Liver (tissue), 3 donors: ENCODE measurements around the gene INO80.
"Not testable (repeated sequence)": the region's sequence is repeated elsewhere in the genome, so short reads cannot be mapped to it uniquely, and the experiment has no call there.

Experiments used
- CTCF ChIP-seq: fragments of 150-350 bp; IDR thresholded peaks from 2 replicates; pipeline ENCODE4 v1.5.1; 2017; ENCODE audit warnings: improper control_type of control experiment, low read depth, low read length; ENCODE audit not compliant: missing input control
- EGR1 ChIP-seq, 2 donors: IDR thresholded peaks; 2 replicates each; pipeline ENCODE4 v1.6.1; 2016 to 2018; ENCODE audit warnings: antibody characterized with exemption in 2 of 2, low read depth in 2 of 2
- FOXA1 ChIP-seq: IDR thresholded peaks from 2 replicates; pipeline ENCODE4 v1.6.1; 2016; ENCODE audit warnings: antibody characterized with exemption
- GABPA ChIP-seq, 2 donors: IDR thresholded peaks in 1 of 2; conservative IDR thresholded peaks in 1 of 2; 2 replicates each; pipeline ENCODE4 v1.6.1; 2016; ENCODE audit warnings: antibody characterized with exemption in 2 of 2, mild to moderate bottlenecking in 1 of 2, moderate library complexity in 1 of 2
- NR2F2 ChIP-seq: IDR thresholded peaks from 2 replicates; pipeline ENCODE4 v1.6.1; 2016; ENCODE audit warnings: antibody characterized with exemption
- RXRA ChIP-seq, 2 donors: IDR thresholded peaks; 2 replicates each; pipeline ENCODE4 v1.6.1; 2017 to 2018; ENCODE audit warnings: antibody characterized with exemption in 2 of 2, mild to moderate bottlenecking in 1 of 2
- TAF1 ChIP-seq: conservative IDR thresholded peaks from 2 replicates; pipeline ENCODE4 v1.6.1; 2016; ENCODE audit warnings: antibody characterized with exemption, mild to moderate bottlenecking
- YY1 ChIP-seq: IDR thresholded peaks from 2 replicates; pipeline ENCODE4 v1.6.1; 2016; ENCODE audit warnings: antibody characterized with exemption, mild to moderate bottlenecking
- TF ChIP-seq, protein P1 (sequence below): IDR thresholded peaks from 2 replicates; pipeline ENCODE4 v1.6.1; 2016; ENCODE audit warnings: antibody characterized with exemption
- TF ChIP-seq, protein P2 (sequence below): IDR thresholded peaks from 2 replicates; pipeline ENCODE4 v1.6.1; 2016; ENCODE audit warnings: antibody characterized with exemption
- TF ChIP-seq, protein P3 (sequence below): IDR thresholded peaks from 2 replicates; pipeline ENCODE4 v1.6.1; 2016; ENCODE audit warnings: antibody characterized with exemption
- donor health status: healthy.
- donor health status: healthy.

GRCh38 chr15:40962317-40962716 lies 153.8 kb downstream of the INO80 start:
- not testable (repeated sequence) for TF ChIP-seq CTCF; TAF1; YY1; RXRA (IDR thresholded peaks at IDR 0.05); EGR1 (IDR thresholded peaks at IDR 0.05; ENCODE audit: low read depth in 2 of 2); GABPA (IDR thresholded peaks at IDR 0.05 in 1 of 2, conservative IDR thresholded peaks at IDR 0.05 in 1 of 2); NR2F2; FOXA1
- TF ChIP-seq, protein P1, sequence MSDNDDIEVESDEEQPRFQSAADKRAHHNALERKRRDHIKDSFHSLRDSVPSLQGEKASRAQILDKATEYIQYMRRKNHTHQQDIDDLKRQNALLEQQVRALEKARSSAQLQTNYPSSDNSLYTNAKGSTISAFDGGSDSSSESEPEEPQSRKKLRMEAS, result not testable (repeated sequence)
- TF ChIP-seq, protein P2, sequence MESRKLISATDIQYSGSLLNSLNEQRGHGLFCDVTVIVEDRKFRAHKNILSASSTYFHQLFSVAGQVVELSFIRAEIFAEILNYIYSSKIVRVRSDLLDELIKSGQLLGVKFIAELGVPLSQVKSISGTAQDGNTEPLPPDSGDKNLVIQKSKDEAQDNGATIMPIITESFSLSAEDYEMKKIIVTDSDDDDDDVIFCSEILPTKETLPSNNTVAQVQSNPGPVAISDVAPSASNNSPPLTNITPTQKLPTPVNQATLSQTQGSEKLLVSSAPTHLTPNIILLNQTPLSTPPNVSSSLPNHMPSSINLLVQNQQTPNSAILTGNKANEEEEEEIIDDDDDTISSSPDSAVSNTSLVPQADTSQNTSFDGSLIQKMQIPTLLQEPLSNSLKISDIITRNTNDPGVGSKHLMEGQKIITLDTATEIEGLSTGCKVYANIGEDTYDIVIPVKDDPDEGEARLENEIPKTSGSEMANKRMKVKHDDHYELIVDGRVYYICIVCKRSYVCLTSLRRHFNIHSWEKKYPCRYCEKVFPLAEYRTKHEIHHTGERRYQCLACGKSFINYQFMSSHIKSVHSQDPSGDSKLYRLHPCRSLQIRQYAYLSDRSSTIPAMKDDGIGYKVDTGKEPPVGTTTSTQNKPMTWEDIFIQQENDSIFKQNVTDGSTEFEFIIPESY, result not testable (repeated sequence)
- TF ChIP-seq, protein P3, sequence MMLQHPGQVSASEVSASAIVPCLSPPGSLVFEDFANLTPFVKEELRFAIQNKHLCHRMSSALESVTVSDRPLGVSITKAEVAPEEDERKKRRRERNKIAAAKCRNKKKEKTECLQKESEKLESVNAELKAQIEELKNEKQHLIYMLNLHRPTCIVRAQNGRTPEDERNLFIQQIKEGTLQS, result not testable (repeated sequence)
